Panc1 (cell line): ENCODE data around the gene RBMS1.

Experiments used
- POLR2AphosphoS5 ChIP-seq: IDR thresholded peaks from 2 replicates; pipeline ENCODE4 v1.6.1; 2012; ENCODE audit warnings: mild to moderate bottlenecking, low read depth, low read length, moderate library complexity
- SIN3A ChIP-seq: IDR thresholded peaks from 2 replicates; pipeline ENCODE4 v1.6.1; 2012; ENCODE audit warnings: low read depth, mild to moderate bottlenecking, low read length, moderate library complexity, borderline replicate concordance; ENCODE audit not compliant: insufficient read depth
- TCF7L2 ChIP-seq: IDR thresholded peaks from 2 replicates; pipeline ENCODE4 v1.6.1; 2011; ENCODE audit warnings: mild to moderate bottlenecking, low read depth, low read length, inconsistent platforms
- TF ChIP-seq, protein P1 (sequence below): fragments of 450-650 bp; IDR thresholded peaks from 2 replicates; pipeline ENCODE4 v1.5.1; 2017; ENCODE audit warnings: mild to moderate bottlenecking
- TF ChIP-seq, protein P2 (sequence below), 2 experiments: IDR thresholded peaks; 2 replicates each; pipeline ENCODE4 v1.6.1; 2011 to 2012; ENCODE audit warnings: low read depth in 2 of 2, control low read depth in 1 of 2, low read length in 1 of 2, mild to moderate bottlenecking in 1 of 2, moderate library complexity in 1 of 2; ENCODE audit not compliant: insufficient read depth in 1 of 2

GRCh38 chr2:160303527-160303926 lies 190.1 kb downstream of the RBMS1 start:
- TF ChIP-seq, protein P1, sequence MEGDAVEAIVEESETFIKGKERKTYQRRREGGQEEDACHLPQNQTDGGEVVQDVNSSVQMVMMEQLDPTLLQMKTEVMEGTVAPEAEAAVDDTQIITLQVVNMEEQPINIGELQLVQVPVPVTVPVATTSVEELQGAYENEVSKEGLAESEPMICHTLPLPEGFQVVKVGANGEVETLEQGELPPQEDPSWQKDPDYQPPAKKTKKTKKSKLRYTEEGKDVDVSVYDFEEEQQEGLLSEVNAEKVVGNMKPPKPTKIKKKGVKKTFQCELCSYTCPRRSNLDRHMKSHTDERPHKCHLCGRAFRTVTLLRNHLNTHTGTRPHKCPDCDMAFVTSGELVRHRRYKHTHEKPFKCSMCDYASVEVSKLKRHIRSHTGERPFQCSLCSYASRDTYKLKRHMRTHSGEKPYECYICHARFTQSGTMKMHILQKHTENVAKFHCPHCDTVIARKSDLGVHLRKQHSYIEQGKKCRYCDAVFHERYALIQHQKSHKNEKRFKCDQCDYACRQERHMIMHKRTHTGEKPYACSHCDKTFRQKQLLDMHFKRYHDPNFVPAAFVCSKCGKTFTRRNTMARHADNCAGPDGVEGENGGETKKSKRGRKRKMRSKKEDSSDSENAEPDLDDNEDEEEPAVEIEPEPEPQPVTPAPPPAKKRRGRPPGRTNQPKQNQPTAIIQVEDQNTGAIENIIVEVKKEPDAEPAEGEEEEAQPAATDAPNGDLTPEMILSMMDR: no peak
- TF ChIP-seq POLR2AphosphoS5 (no peak), TCF7L2 (no peak), SIN3A (no peak)
- TF ChIP-seq, protein P2, sequence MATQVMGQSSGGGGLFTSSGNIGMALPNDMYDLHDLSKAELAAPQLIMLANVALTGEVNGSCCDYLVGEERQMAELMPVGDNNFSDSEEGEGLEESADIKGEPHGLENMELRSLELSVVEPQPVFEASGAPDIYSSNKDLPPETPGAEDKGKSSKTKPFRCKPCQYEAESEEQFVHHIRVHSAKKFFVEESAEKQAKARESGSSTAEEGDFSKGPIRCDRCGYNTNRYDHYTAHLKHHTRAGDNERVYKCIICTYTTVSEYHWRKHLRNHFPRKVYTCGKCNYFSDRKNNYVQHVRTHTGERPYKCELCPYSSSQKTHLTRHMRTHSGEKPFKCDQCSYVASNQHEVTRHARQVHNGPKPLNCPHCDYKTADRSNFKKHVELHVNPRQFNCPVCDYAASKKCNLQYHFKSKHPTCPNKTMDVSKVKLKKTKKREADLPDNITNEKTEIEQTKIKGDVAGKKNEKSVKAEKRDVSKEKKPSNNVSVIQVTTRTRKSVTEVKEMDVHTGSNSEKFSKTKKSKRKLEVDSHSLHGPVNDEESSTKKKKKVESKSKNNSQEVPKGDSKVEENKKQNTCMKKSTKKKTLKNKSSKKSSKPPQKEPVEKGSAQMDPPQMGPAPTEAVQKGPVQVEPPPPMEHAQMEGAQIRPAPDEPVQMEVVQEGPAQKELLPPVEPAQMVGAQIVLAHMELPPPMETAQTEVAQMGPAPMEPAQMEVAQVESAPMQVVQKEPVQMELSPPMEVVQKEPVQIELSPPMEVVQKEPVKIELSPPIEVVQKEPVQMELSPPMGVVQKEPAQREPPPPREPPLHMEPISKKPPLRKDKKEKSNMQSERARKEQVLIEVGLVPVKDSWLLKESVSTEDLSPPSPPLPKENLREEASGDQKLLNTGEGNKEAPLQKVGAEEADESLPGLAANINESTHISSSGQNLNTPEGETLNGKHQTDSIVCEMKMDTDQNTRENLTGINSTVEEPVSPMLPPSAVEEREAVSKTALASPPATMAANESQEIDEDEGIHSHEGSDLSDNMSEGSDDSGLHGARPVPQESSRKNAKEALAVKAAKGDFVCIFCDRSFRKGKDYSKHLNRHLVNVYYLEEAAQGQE (IDR thresholded peaks at IDR 0.05; ENCODE audit: insufficient read depth in 1 of 2, low read depth in 2 of 2, low read length in 1 of 2): no peak
